Common myeloid progenitor, CD34-positive (primary cell): ENCODE measurements around the gene PPME1.

Source experiments
- CTCF ChIA-PET: fragments of 350-600 bp; sonication (Branson Sonifier 250); formaldehyde crosslinking; loops from one replicate; lab custom pipeline; 2021; ENCODE audit warnings: antibody characterized with exemption; lab: Charles Lee
- POLR2A ChIA-PET: fragments of 350-600 bp; sonication (Branson Sonifier 250); formaldehyde crosslinking; loops from one replicate; lab custom pipeline; 2021; ENCODE audit warnings: antibody characterized with exemption; lab: Charles Lee
- DNase-seq, 3 donors: peaks; one replicate each; pipeline versions ENCODE4 v3.0.0 to v3.0.0-alpha.2; 2013
- H3K27ac ChIP-seq, 2 experiments: 1 replicate in 1 of 2; 2 replicates in 1 of 2; pipeline ENCODE4 v1.7.0; 2013; ENCODE audit warnings: inconsistent platforms in 2 of 2, low read length in 2 of 2, mild to moderate bottlenecking in 2 of 2, low read depth in 1 of 2, moderate library complexity in 1 of 2; ENCODE audit not compliant: severe bottlenecking in 2 of 2, insufficient read depth in 1 of 2, poor library complexity in 1 of 2
- H3K27me3 ChIP-seq, 5 experiments: replicated peaks in 2 of 5; 1 replicate in 3 of 5; 2 replicates in 2 of 5; pipeline versions ENCODE4 v1.6.1 to v1.7.0; 2013; ENCODE audit warnings: low read length in 4 of 5, mild to moderate bottlenecking in 2 of 5, moderate library complexity in 2 of 5, inconsistent platforms in 1 of 5; ENCODE audit not compliant: insufficient read depth in 5 of 5, control insufficient read depth in 4 of 5
- H3K36me3 ChIP-seq, 4 experiments: 1 replicate in 2 of 4; 2 replicates in 2 of 4; pipeline versions ENCODE4 v1.6.1 to v1.7.0; 2013; ENCODE audit warnings: low read length in 3 of 4, control low read depth in 1 of 4, mild to moderate bottlenecking in 1 of 4; ENCODE audit not compliant: control insufficient read depth in 4 of 4, insufficient read depth in 4 of 4
- H3K4me1 ChIP-seq, 4 experiments: 1 replicate in 3 of 4; 2 replicates in 1 of 4; pipeline versions ENCODE4 v1.6.1 to v1.7.1; 2013; ENCODE audit warnings: low read length in 3 of 4, mild to moderate bottlenecking in 3 of 4, control low read depth in 1 of 4, inconsistent platforms in 1 of 4, moderate library complexity in 1 of 4; ENCODE audit not compliant: control insufficient read depth in 4 of 4, insufficient read depth in 4 of 4; ENCODE audit errors: control extremely low read depth in 1 of 4
- H3K4me3 ChIP-seq, 7 experiments: 1 replicate in 4 of 7; 2 replicates in 3 of 7; pipeline versions ENCODE4 v1.5.1 to v1.7.0; 2013; ENCODE audit warnings: mild to moderate bottlenecking in 7 of 7, low read length in 6 of 7, moderate library complexity in 6 of 7, inconsistent platforms in 2 of 7, low read depth in 2 of 7, control low read depth in 1 of 7; ENCODE audit not compliant: insufficient read depth in 4 of 7, control insufficient read depth in 1 of 7; ENCODE audit errors: extremely low read depth in 1 of 7
- H3K9me3 ChIP-seq, 5 experiments: 1 replicate in 4 of 5; 2 replicates in 1 of 5; pipeline versions ENCODE4 v1.6.1 to v1.7.1; 2013; ENCODE audit warnings: low read length in 4 of 5, mild to moderate bottlenecking in 2 of 5, inconsistent platforms in 1 of 5, low read depth in 1 of 5, moderate library complexity in 1 of 5; ENCODE audit not compliant: control insufficient read depth in 4 of 5, insufficient read depth in 2 of 5; ENCODE audit errors: control extremely low read depth in 1 of 5
- WGBS: methylation state at CpG from one replicate; pipeline ENCODE4 v1.1.5; 2013; ENCODE audit not compliant: insufficient coverage; 5-methylcytosine and 5-hydroxymethylcytosine counted together

PPME1 gene

GRCh38 chr11:74257959-74258553 lies 87.0 kb downstream of the PPME1 start:
- no peaks in the 10 kb centered on the region for H3K27me3 ChIP-seq
- no peak for DNase-seq
- H3K4me1 ChIP-seq, result no peaks in the 10 kb centered on the region
- no peak overlapping the region for H3K4me3 ChIP-seq
- WGBS, result 94% methylated on average over 4 of the region's 4 CpGs
- ChIA-PET POLR2A (no interaction called here), CTCF (interaction anchor here (0.8 to 2.2 kb wide), 4 partner anchors 12 to 197 kb away, joined by 3 to 8 read pairs (median 4); no protein-coding TSS in a partner anchor)
- H3K27ac ChIP-seq, result no peak overlapping the region
- peaks cover 0 to 20% (median 14%) of the 10 kb centered on the region in 4 experiments for H3K36me3 ChIP-seq
- no peaks in the 10 kb centered on the region for H3K9me3 ChIP-seq

- no peak for DNase-seq
- Histone ChIP-seq H3K36me3 (no peaks in the 10 kb centered on the region), H3K9me3 (no peaks in the 10 kb centered on the region), H3K27ac (no peak overlapping the region), H3K4me1 (no peaks in the 10 kb centered on the region), H3K4me3 (no peak overlapping the region), H3K27me3 (no peaks in the 10 kb centered on the region)
- WGBS, result 100% methylated on average over 1 of the region's 2 CpGs
- CTCF ChIA-PET, result interaction anchor here (2.4 kb wide), 1 partner anchor 10 kb away, joined by 6 read pairs; no protein-coding TSS in a partner anchor
- POLR2A ChIA-PET, result no interaction called here
Observed at GRCh38 chr11:74262725-74263124, 91.6 kb downstream of the PPME1 start.

- 83% methylated on average over 1 of the region's 1 CpG for WGBS
- Histone ChIP-seq H3K27ac (no peak overlapping the region), H3K27me3 (no peaks in the 10 kb centered on the region), H3K36me3 (no peaks in the 10 kb centered on the region), H3K4me3 (no peak overlapping the region), H3K9me3 (no peaks in the 10 kb centered on the region), H3K4me1 (peaks cover 0 to 14% (median 5%) of the 10 kb centered on the region in 4 experiments)
- ChIA-PET POLR2A (interaction anchor here (0.5 kb wide), 1 partner anchor 504 kb away, joined by 3 read pairs; no protein-coding TSS in a partner anchor), CTCF (interaction anchor here (1.3 kb wide), 1 partner anchor 10 kb away, joined by 4 read pairs; no protein-coding TSS in a partner anchor)
- DNase-seq, result no peak
Observed at GRCh38 chr11:74265256-74265655, 94.2 kb downstream of the PPME1 start.

DNA sequence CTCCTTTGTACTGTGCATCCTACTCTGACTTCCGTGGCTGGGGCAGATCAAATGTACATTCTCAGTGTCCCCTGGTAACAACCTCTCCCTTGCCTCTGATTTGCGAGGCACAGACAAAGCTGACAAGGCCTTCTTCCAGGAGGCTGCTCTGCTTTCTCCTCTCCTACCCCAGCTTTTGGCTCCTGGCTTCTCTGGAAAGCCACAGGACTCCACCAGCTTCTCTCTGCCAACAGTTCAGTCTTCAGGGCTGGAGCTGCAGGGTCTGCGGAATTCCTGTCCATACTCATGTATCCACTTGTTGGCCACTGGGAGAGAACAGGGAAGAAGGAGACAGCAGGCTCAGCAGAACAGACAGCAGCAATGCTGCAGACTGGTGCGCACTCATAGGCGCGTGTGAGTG lies 95.9 kb downstream of the PPME1 start:
- WGBS, result 98% methylated on average over 6 of the region's 6 CpGs
- H3K4me3 ChIP-seq, result no peak overlapping the region
- no peaks in the 10 kb centered on the region for H3K36me3 ChIP-seq
- no peaks in the 10 kb centered on the region for H3K27me3 ChIP-seq
- CTCF ChIA-PET, result interaction anchor here (1.2 kb wide), 1 partner anchor 10 kb away, joined by 3 read pairs; no protein-coding TSS in a partner anchor
- DNase-seq, result no peak
- no peaks in the 10 kb centered on the region for H3K9me3 ChIP-seq
- peaks cover 0 to 14% (median 5%) of the 10 kb centered on the region in 4 experiments for H3K4me1 ChIP-seq
- H3K27ac ChIP-seq, result no peak overlapping the region
- POLR2A ChIA-PET, result no interaction called here

DNA sequence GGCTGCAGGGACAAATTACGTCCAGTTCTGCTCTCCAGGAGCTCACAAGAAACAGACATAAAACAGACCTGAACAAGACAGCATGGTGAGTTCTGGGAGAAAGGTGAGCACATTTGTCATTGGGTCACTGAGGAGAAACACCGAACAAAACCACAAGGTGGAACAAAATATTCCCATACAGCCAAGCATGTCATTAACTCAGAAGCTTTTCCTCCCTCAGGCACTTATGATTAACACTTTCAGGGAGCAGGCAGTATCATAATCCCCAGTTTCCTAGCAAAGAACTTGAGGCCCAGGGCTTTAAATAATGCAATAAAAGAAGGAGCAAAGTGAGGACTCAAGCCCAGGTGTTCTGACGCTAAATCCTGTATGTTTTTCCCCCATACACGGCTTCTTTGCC lies 97.4 kb downstream of the PPME1 start:
- WGBS, result 90% methylated on average over 3 of the region's 4 CpGs
- ChIA-PET CTCF (interaction anchor here (1.0 to 1.8 kb wide), 3 partner anchors 12 to 181 kb away, joined by 3 to 6 read pairs (median 4); no protein-coding TSS in a partner anchor), POLR2A (no interaction called here)

GRCh38 chr11:74269161-74269811 lies 98.2 kb downstream of the PPME1 start:
- ChIA-PET POLR2A (no interaction called here), CTCF (interaction anchor here (0.9 to 1.8 kb wide), 5 partner anchors 11 to 181 kb away, joined by 3 to 6 read pairs (median 4); no protein-coding TSS in a partner anchor)
- Histone ChIP-seq H3K36me3 (no peaks in the 10 kb centered on the region), H3K27ac (no peak overlapping the region), H3K4me3 (no peak overlapping the region), H3K4me1 (peaks cover 0 to 14% (median 5%) of the 10 kb centered on the region in 4 experiments), H3K27me3 (no peaks in the 10 kb centered on the region), H3K9me3 (no peaks in the 10 kb centered on the region)
- peak in 2 of 3 donors; percentile 68 to 73 for DNase-seq
- 33% methylated on average over 3 of the region's 11 CpGs for WGBS

More for the DNA sequence above, 97.4 kb downstream of the PPME1 start:
- no peak for DNase-seq
- Histone ChIP-seq H3K36me3 (no peaks in the 10 kb centered on the region), H3K4me3 (no peak overlapping the region), H3K4me1 (peaks cover 0 to 14% (median 5%) of the 10 kb centered on the region in 4 experiments), H3K27ac (no peak overlapping the region), H3K27me3 (no peaks in the 10 kb centered on the region), H3K9me3 (no peaks in the 10 kb centered on the region)

GRCh38 chr11:74272276-74272675 lies 101.2 kb downstream of the PPME1 start:
- H3K27me3 ChIP-seq, result no peaks in the 10 kb centered on the region

More at GRCh38 chr11:74272276-74272675, 101.2 kb downstream of the PPME1 start:
- CTCF ChIA-PET, result no interaction called here
- peaks cover 0 to 14% (median 5%) of the 10 kb centered on the region in 4 experiments for H3K4me1 ChIP-seq
- no peaks in the 10 kb centered on the region for H3K9me3 ChIP-seq
- WGBS, result 100% methylated on average over 3 of the region's 4 CpGs
- POLR2A ChIA-PET, result no interaction called here
- H3K27ac ChIP-seq, result no peak overlapping the region
- no peak for DNase-seq
- H3K4me3 ChIP-seq, result no peak overlapping the region
- no peaks in the 10 kb centered on the region for H3K36me3 ChIP-seq
